Measurements from ENCODE around the gene PHKG2.

- TF ChIP-seq CTCF (IDR thresholded peaks at IDR 0.05) (no peak), POLR2A (IDR thresholded peaks at IDR 0.05) (no peak)
These were observed 4.5 kb upstream of the PHKG2 start for GRCh38 chr16:30743716-30744115.

Measured in ovary (tissue), 3 donors.